NCI-H1048 (cell line): ENCODE results near the gene ZNF888.
"Not testable (repeated sequence)": the region's sequence is repeated elsewhere in the genome, so short reads cannot be mapped to it uniquely, and the experiment has no call there.

Experiments used
- DNase-seq: peaks from one replicate; lab custom pipeline; 2025; lab: John Stamatoyannopoulos, UW

Gene ZNF888

GRCh38 chr19:52941941-52942385 is 18.7 kb upstream of the ZNF888 start:
- DNase-seq = no peak

GRCh38 chr19:52941523-52941922 is 18.3 kb upstream of the ZNF888 start:
- not testable (repeated sequence) for DNase-seq

DNA sequence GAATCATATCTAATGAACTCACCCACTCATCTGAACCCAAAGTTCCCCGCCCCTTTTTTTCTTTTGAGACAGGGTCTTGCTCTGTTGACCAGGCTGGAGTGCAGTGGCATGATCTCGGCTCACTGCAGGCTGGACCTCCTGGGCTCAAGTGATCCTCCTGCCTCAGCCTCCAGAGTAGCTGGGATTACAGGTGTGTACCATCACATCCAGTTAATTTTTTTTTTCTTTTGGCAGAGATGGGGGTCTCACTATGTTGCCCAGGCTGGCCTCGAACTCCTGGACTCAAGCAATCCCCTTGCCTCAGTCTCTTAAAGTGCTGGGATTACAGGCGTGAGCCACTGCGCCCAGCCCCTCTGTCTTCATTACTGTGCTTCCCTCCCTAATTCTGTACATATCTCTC is 17.7 kb upstream of the ZNF888 start:
- DNase-seq = not testable (repeated sequence)

- no peak for DNase-seq
These were observed 15.5 kb upstream of the ZNF888 start for GRCh38 chr19:52938761-52939160.

DNA sequence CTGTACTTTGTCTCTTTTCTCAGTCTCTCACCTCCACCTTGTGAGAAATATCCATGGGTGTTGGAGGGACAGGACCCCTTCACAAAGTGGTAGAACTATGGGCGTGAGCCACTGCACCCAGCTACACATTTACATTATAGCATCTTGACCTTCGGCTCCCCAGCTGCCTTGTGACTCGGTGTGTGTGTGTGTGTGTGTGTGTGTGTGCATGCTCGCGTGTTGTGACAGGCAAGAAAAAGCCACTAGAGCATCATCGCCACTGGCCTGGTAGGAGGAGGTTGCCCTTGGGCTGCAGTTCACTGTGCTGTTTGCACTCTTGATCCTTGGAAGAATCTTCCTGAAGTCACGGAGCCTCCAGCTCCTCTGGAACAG is 13.7 kb upstream of the ZNF888 start:
- no peak for DNase-seq

DNA sequence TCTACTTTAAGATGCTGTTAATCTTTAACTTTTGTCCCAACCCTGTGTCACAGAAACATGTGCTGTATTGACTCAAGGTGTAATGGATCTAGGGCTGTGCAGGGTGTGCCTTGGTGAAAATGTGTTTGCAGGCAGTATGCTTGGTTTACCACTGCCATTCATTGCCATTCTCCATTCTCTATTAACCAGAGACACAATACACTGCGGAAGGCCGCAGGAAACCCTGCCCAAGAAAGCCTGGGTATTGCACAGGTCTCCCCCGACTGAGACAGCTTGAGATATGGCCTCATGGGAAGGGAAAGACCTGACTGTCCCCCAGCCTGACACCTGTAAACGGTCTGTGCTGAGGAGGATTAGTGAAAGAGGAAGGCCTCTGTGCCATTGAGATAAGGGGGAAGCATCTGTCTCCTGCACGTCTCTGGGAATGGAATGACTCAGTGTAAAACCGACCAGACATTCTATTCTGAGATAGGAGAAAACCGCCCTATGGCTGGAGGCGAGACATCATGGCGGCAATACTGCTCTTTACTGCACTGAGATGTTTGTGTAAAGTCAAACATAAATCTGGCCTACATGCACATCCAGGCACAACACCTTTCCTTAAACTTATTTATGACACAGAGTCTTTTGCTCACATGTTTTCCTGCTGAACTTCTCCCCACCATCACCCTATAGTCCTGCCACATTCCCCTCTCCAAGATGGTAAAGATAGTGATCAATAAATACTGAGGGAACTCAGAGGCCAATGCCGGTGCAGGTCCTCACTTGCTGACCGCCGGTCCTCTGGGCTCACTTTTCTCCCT is 13.1 kb upstream of the ZNF888 start:
- no peak for DNase-seq

- DNase-seq = no peak
These were observed 12.2 kb upstream of the ZNF888 start for GRCh38 chr19:52935434-52935833.

- not testable (repeated sequence) for DNase-seq
These were observed 1.4 kb upstream of the ZNF888 start for GRCh38 chr19:52924641-52925040.

DNA sequence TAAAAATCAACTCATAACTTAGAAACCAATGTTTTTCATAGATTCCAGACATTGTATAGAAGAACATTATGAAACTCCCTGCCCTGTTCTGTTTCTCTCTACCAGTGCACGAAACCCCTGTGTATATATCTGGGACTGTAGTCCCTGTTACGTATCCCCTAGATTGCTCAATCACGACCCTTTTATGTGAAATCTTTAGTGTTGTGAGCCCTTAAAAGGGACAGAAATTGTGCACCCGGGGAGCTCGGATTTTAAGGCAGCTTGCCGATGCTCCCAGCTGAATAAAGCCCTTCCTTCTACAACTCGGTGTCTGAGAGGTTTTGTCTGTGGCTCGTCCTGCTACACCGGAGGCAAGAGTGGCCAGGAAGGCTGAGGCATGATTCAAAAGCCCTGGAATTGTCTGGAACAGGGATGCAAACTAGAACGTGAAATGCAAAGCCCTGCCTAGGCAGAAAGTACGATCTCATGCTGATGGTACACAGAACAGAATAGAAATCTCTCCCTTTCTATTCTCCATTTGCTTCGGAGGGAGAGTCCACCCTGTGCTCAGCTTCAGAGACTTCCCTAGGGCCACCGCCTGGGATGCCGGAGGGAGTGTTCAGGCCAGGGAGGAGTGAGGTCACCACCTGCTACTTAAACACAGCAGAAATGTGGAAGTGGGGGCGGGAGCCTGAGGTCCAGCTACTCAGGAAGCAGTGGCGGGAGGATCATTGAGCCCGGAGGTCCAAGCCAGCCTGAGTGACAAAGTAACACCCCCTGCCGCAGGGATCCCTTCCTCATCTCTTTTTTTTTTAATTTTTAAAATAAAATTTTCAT is 758 bp upstream of the ZNF888 start:
- DNase-seq = no peak

DNA sequence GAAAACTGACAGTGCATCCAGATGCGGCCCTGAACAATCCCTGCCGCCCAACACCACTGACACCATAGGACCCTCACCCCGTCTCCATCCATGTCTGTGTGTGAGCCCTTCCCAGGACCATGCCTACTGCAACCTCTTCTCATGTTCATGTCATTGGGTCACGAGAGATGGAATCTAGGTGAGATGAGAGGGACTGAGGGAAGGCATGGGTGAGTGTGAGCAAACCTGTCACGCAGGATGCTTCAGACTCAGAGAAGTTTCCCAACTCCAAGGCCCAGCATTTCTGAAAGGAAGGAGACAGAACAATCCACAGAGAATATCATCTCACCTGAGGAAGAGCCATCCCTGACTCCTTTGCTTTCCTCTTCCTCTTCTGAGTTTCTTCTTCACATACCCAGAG is 5.7 kb downstream of the ZNF888 start:
- DNase-seq = no peak

DNA sequence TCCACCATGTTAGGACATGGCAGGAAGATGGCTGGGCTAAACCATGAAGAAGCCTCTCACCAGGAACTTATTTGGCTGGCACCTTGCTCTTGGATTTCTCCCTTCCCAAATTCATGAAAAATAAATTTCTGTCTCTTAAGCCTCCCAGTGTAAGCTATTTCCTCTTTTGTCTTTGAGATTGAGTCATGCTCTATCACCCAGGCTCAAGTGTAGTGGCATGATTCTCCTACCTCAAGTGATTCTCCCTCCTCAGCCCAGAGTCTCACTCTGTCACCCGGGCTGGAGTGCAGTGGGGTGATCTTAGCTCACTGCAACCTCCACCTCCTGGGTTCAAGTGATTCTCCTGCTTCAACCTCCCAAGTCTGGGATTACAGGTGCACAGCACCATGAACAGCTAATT is 12.6 kb downstream of the ZNF888 start:
- DNase-seq = no peak

- DNase-seq = not testable (repeated sequence)
These were observed 19.0 kb downstream of the ZNF888 start for GRCh38 chr19:52904052-52904780.

DNA sequence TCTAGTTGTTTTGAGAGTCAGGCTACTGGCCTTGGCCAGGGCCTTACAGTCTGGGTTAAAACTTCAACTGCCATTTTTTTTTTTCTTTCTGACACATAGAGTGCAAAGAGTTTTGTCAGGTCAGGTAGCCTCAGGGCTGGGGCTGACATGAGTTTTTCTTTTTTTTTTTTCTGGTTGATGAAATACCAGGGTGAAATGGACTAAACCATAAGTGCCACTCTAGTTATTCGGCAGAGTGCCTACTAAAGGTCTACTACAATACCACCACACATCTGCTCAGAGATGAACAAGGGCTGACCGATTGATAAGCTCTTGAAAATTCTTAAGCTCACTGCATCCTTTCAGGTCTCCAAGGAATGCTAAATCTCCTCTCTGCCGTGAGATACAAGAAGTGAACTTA is 21.4 kb downstream of the ZNF888 start:
- no peak for DNase-seq

GRCh38 chr19:52898596-52898995 is 24.6 kb downstream of the ZNF888 start:
- DNase-seq = not testable (repeated sequence)

GRCh38 chr19:52898101-52898500 is 25.1 kb downstream of the ZNF888 start:
- no peak for DNase-seq

- peak; percentile 80 for DNase-seq
These were observed 25.9 kb downstream of the ZNF888 start, which contains the start of gene ZNF320 for GRCh38 chr19:52897138-52897935. Gene ZNF320, minus strand, starts transcription at chr19:52897635. Its CDS starts 7,380 bp downstream, at chr19:52890255.

GRCh38 chr19:52896431-52897137 is 26.6 kb downstream of the ZNF888 start:
- DNase-seq = no peak

DNA sequence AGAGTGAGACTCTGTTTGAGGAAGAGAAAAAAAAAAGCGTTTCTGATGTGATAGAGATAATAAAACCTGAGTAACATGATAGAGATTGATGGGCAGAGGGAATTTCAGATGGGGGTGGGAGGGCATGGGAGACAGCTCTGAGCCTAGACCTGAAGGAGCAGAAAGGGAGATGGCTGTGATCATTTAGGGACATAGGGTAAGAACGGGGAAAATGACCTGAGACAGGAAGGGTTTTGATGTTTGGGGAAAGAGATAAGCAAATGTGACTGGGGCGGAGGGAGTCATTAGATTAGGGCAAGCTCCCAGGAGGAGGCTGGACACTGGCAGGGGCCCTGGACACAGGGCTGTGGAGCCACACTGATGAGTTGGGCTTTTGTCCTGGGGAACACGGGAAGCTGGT is 31.9 kb downstream of the ZNF888 start:
- DNase-seq = no peak

GRCh38 chr19:52889931-52890330 is 33.3 kb downstream of the ZNF888 start:
- no peak for DNase-seq

DNA sequence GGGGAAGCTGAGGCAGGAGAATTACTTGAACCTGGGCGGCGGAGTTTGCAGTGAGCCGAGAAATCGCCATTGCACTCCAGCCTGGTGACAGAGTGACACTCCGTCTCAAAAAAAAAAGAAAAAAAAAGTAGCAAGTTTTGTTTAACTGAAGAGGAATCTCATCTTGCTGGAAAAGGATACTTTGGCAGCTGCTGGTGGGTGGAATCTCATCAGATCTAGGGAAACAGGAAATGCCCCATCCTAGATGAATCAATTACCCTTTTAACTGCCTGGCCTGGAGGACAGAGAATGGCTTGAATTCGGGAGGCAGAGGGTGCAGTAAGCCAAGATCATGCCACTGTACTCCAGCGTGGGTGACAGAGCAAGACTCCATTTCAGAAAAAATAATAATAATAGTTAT is 34.2 kb downstream of the ZNF888 start:
- DNase-seq = no peak

DNA sequence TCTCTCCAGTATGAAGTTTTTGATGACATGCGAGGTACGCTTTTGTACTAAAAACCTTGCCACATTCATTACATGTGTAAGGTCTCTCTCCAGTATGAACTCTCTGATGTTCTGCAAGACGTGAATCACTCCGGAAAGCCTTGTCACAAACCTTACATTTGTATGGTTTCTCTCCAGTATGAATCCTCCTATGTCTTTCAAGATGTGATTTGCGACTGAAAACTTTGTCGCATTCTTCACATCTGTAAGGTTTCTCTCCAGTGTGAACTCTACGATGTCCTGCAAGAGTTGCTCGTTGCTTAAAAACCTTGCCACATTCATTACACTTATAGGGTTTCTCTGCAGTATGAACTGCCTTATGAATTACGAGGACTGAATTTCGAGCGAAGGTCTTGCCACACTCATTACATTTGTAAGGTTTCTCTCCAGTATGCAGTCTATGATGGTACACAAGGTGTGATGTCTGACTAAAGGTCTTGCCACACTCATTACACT is 42.3 kb downstream of the ZNF888 start:
- DNase-seq = no peak
